HepG2 (cell line): ENCODE measurements around the gene CYP2W1. TPM values are rescaled to one million over a fixed set of nuclear protein-coding genes. Genes with fewer than 3 reads are reported as not detected.

ENCODE experiments used
- HNF1B ChIP-seq: sonication (generic); formaldehyde crosslinking; IDR thresholded peaks from 2 replicates; pipeline ENCODE4 v1.5.1; 2020; ENCODE audit warnings: mild to moderate bottlenecking, moderate library complexity, missing genetic modification reagents
- KDM2A ChIP-seq: sonication (generic); formaldehyde crosslinking; IDR thresholded peaks from 2 replicates; pipeline ENCODE4 v1.4.0; 2020; ENCODE audit warnings: low read depth, missing genetic modification reagents, borderline replicate concordance
- MED1 ChIP-seq: sonication (generic); formaldehyde crosslinking; IDR thresholded peaks from 2 replicates; pipeline ENCODE4 v1.4.0; 2020; ENCODE audit warnings: missing genetic modification reagents
- MYPOP ChIP-seq: sonication (generic); formaldehyde crosslinking; IDR thresholded peaks from 2 replicates; pipeline ENCODE4 v1.8.1; 2023; ENCODE audit warnings: mild to moderate bottlenecking, moderate library complexity, missing genetic modification reagents
- NFKB2 ChIP-seq: sonication (generic); formaldehyde crosslinking; IDR thresholded peaks from 2 replicates; pipeline ENCODE4 v1.4.0; 2020; ENCODE audit warnings: missing genetic modification reagents, borderline replicate concordance
- POGZ ChIP-seq: sonication (generic); formaldehyde crosslinking; IDR thresholded peaks from 2 replicates; pipeline ENCODE4 v1.4.0; 2020; ENCODE audit warnings: mild to moderate bottlenecking, missing genetic modification reagents
- RAD51 ChIP-seq: fragments of 450-650 bp; IDR thresholded peaks from 2 replicates; pipeline ENCODE4 v1.6.1; 2016; ENCODE audit warnings: borderline replicate concordance
- RFXANK ChIP-seq: IDR thresholded peaks from 2 replicates; pipeline ENCODE4 v1.6.1; 2016
- SALL1 ChIP-seq: sonication (generic); formaldehyde crosslinking; IDR thresholded peaks from 2 replicates; pipeline ENCODE4 v1.8.0; 2022; ENCODE audit warnings: mild to moderate bottlenecking, missing genetic modification reagents
- SRSF9 ChIP-seq: fragments of 200-400 bp; formaldehyde crosslinking; IDR thresholded peaks from 2 replicates; pipeline ENCODE4 v1.6.1; 2018; ENCODE audit warnings: borderline replicate concordance, mild to moderate bottlenecking, low read depth, low read length; ENCODE audit not compliant: insufficient read depth, poor library complexity, severe bottlenecking
- ZBTB33 ChIP-seq: sonication (generic); formaldehyde crosslinking; IDR thresholded peaks from 2 replicates; pipeline ENCODE4 v1.4.0; 2020; ENCODE audit warnings: missing genetic modification reagents
- ZBTB7A ChIP-seq: sonication (generic); formaldehyde crosslinking; IDR thresholded peaks from 2 replicates; pipeline ENCODE4 v1.8.0; 2022; ENCODE audit warnings: mild to moderate bottlenecking, missing genetic modification reagents
- ZNF275 ChIP-seq: sonication (generic); formaldehyde crosslinking; IDR thresholded peaks from 2 replicates; pipeline ENCODE4 v1.8.0; 2022; ENCODE audit warnings: missing genetic modification reagents, mild to moderate bottlenecking, inconsistent platforms, borderline replicate concordance
- ZNF382 ChIP-seq: sonication (generic); formaldehyde crosslinking; IDR thresholded peaks from 2 replicates; pipeline ENCODE4 v1.5.0; 2020; ENCODE audit warnings: missing genetic modification reagents, mild to moderate bottlenecking, borderline replicate concordance
- ZNF432 ChIP-seq: sonication (generic); formaldehyde crosslinking; IDR thresholded peaks from 2 replicates; pipeline ENCODE4 v1.5.0; 2020; ENCODE audit warnings: missing genetic modification reagents, mild to moderate bottlenecking, borderline replicate concordance
- ZNF501 ChIP-seq: sonication (generic); formaldehyde crosslinking; IDR thresholded peaks from 2 replicates; pipeline ENCODE4 v1.5.1; 2020; ENCODE audit warnings: mild to moderate bottlenecking, moderate library complexity, missing genetic modification reagents
- ZNF557 ChIP-seq: sonication (generic); formaldehyde crosslinking; IDR thresholded peaks from 2 replicates; pipeline ENCODE4 v1.4.0; 2020; ENCODE audit warnings: missing genetic modification reagents
- ZNF562 ChIP-seq: sonication (generic); formaldehyde crosslinking; IDR thresholded peaks from 2 replicates; pipeline ENCODE4 v1.8.0; 2022; ENCODE audit warnings: missing genetic modification reagents, borderline replicate concordance
- ZNF574 ChIP-seq: sonication (generic); formaldehyde crosslinking; IDR thresholded peaks from 2 replicates; pipeline ENCODE4 v1.4.0; 2020; ENCODE audit warnings: missing genetic modification reagents
- polyA plus RNA-seq, 8 experiments: library from polyadenylated mRNA; depleted of rRNA in 3 of 8; stranded (reverse) in 7 of 8; unstranded in 1 of 8; fragments of >200 nt; fragmentation: Illumina TruSeq in 4 of 8; extraction: Trizol in 4 of 8; gene quantifications; 2 replicates each; pipeline versions ENCODE4 v1.2.1 to v1.2.3, GENCODE V29; 2011 to 2016; ENCODE audit warnings: low read depth in 4 of 8, missing spikeins in 1 of 8, mixed read lengths in 1 of 8; ENCODE audit not compliant: insufficient read depth in 1 of 8
- total RNA-seq, 5 experiments: library from RNA; depleted of rRNA; stranded (reverse); fragments of >200 nt; fragmentation: Illumina TruSeq; extraction: Trizol; gene quantifications; 2 replicates each; pipeline ENCODE4 v1.2.3, GENCODE V29; 2016; ENCODE audit warnings: low read depth in 1 of 5

Gene CYP2W1
- total and polyA plus RNA-seq, 2 of the 13 experiments (the other 11 are each of a cell fraction or from before 2014, with no cell fraction given), result 19.5 to 31.7 TPM

- no peak for TF ChIP-seq ZNF562
- no peak for TF ChIP-seq RFXANK (CRISPR knock-in tag)
- TF ChIP-seq HNF1B (CRISPR knock-in tag), result no peak
- no peak for TF ChIP-seq ZNF275
- no peak for TF ChIP-seq ZNF501 (CRISPR knock-in tag)
- TF ChIP-seq NFKB2 (CRISPR knock-in tag), result no peak
- TF ChIP-seq ZNF382, result no peak
- peak; percentile 19; the same call in 1 of the 2 replicates for TF ChIP-seq SALL1 (CRISPR knock-in tag)
- TF ChIP-seq ZNF557 (CRISPR knock-in tag), result no peak
- TF ChIP-seq MED1 (CRISPR knock-in tag), result 0 out of 2 replicates have a peak, but pooled peaks have one; percentile 15
- TF ChIP-seq KDM2A (CRISPR knock-in tag), result no peak
- TF ChIP-seq ZNF432 (CRISPR knock-in tag), result no peak
- peak; percentile 89 for TF ChIP-seq RAD51
- no peak for TF ChIP-seq MYPOP (CRISPR knock-in tag)
- 0 out of 2 replicates have a peak, but pooled peaks have one; percentile 29 for TF ChIP-seq ZNF574 (CRISPR knock-in tag)
- TF ChIP-seq ZBTB7A, result no peak
- peak; percentile 89 for TF ChIP-seq ZBTB33 (CRISPR knock-in tag)
- TF ChIP-seq SRSF9, result no peak
- no peak for TF ChIP-seq POGZ
Measured at GRCh38 chr7:1015196-1016121, 32.5 kb downstream of the CYP2W1 start (continued).
